ENCODE data around the gene MTOR.

MTOR gene

DNA sequence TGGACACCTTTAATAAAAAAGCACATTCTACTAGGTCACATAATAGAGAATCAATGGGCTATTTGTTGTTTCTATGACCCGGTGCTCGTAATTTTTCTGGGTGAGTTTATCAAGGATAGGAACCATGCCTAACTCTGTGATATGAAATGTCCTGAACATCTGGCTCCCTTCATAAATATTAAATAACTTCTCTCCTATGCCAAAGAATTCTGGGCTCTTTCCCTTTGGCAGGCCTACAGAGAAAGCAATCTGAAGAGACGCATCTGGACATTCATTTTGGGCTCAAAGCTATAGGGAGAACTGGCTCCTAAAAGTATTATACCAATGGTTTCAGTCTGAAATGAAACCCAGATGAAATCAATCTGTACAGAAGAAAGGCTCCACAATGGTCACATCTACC, 112.0 kb downstream of the MTOR start:
- DNase-seq (ENCODE audit: low read depth): no peak

GRCh38 chr1:11147197-11147770, 115.1 kb downstream of the MTOR start:
- DNase-seq (ENCODE audit: low read depth): peak; percentile 84

DNA sequence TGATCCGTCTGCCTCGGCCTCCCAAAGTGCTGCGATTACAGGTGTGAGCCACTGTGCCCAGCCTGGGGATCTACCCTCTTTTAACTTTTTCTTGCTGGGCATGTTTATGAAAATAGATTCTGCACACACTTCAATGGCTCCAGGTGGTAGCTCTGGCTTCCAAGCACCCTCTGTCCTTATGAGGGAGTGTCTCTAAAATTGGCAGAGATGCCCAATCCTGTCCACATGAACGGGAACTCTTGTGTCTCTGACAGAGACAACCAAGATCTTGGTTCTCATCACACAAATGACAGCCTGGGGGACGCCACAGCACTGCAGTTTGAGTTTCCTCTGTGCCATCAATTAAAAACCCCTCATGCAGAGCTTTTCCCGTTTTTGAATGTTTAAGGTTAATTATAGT, 116.6 kb downstream of the MTOR start:
- DNase-seq (ENCODE audit: low read depth): no peak

DNA sequence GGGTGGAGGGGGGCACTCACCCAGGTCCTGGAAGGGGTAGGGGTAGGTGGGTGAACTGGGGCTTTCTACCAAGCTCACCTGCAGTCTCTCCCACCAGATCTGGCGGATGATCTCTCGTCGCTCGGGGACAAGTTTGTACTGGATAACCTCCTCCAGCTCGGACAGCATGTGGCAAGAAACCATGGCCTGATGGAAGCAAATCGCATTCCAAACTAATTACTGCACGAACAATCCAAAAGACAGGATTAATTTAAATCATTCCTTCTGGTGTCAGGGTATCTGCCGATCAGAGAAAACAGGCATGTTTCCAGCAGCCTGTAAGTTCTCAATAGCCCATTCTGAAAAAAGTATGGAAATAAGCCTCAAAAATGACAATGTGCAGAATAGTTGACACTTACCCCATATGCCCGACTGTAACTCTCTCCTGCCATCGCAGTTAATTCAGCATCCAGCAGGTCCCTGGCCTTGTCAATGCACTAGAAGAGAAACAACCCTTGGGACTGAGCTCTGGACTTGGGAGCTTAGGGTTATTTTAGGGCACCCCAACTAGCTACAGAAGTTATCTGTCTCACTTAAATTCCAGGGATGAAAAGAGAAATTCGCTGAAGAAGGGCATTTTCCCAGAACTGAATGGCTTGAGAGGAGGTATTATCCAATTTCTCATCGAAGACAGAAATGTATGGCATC, 117.6 kb downstream of the MTOR start:
- DNase-seq (ENCODE audit: low read depth): no peak

DNA sequence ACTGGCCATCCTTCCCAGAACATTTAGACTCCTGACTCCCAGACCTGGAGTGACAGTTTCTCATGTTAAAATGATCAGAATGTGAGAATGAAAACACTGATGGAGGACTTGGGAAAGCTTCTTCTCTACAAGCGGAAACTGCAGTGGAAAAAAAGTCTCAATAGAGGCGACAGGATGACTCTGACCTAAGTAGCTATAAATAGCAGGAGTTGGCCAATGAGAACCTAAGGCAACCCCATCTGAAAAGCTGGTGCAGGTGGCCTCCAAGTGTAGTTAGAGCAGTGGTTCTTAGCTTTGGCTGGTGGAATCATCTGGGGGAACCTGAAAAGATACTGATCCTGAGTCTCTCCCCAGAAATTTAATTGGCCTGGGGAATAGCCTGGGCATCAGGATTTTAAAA, 118.4 kb downstream of the MTOR start:
- DNase-seq (ENCODE audit: low read depth): no peak

GRCh38 chr1:11143401-11143800, 119.0 kb downstream of the MTOR start:
- no peak for DNase-seq (ENCODE audit: low read depth)

GRCh38 chr1:11142618-11143391, 119.5 kb downstream of the MTOR start:
- DNase-seq (ENCODE audit: low read depth): no peak

GRCh38 chr1:11138952-11139351, 123.4 kb downstream of the MTOR start:
- peak; percentile 34 for DNase-seq (ENCODE audit: low read depth)

DNA sequence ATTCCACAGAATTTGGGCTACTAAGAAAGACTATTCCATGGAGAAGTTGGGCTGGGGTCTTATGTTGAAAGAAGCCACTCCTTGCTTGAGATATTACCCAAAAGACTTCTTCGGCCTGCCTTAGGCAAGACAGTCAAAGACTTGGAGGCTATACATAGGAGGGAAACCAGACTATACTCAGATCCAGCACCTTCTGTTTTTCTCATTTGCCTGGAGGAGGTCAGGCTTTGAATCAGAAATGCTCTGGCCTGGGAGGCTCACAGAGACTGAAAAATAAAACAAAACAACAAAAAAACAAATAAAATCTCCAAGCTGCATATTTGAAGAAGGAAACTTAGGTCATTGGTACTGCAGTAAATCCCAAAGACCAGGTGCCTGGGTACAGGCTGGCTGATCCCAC, 124.3 kb downstream of the MTOR start:
- DNase-seq (ENCODE audit: low read depth): no peak

GRCh38 chr1:11134898-11135266, 127.5 kb downstream of the MTOR start:
- DNase-seq (ENCODE audit: low read depth): peak; percentile 73

- DNase-seq (ENCODE audit: low read depth): peak; percentile 83
Observed at GRCh38 chr1:11134251-11134897, 128.0 kb downstream of the MTOR start.

GRCh38 chr1:11132563-11133293, 129.6 kb downstream of the MTOR start:
- DNase-seq (ENCODE audit: low read depth): no peak

DNA sequence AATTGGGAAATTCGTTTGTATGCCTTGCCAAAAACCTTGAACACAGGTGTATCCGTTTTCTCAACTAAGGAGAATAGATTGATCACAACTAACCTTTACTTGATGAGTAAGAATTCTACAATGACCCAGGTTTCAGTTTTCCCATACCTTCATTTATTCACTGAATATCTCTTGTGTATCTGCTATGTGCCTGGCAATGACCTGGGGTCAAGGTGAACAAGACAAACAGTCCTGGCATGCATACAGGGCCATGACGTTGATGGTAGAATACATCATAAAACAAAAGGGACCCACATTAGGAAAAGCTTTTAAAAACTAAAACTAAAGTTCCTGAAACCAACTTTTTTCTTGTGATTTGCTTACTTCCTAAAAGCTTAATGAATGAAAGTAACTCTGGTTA, 130.5 kb downstream of the MTOR start:
- no peak for DNase-seq (ENCODE audit: low read depth)

DNA sequence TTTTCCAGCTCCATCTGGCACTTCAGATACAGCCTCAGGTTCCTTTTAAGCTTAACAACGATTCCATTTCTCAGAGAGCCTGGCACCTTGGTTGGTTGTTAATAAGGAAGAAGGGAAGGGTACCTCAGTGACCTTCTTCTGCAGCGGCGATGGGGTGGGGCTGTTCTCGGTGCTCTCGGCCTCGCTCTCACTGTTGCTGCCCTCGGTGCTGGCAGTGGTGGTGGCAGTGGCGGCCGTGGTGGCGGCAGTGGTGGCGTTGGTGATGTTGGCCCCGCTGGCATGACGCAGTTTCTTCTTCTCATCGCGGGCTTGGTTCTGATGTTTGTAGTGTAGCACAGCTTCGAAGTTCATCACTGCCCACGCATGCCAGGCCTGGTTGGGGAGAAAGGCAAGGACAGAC, 131.9 kb downstream of the MTOR start:
- no peak for DNase-seq (ENCODE audit: low read depth)

DNA sequence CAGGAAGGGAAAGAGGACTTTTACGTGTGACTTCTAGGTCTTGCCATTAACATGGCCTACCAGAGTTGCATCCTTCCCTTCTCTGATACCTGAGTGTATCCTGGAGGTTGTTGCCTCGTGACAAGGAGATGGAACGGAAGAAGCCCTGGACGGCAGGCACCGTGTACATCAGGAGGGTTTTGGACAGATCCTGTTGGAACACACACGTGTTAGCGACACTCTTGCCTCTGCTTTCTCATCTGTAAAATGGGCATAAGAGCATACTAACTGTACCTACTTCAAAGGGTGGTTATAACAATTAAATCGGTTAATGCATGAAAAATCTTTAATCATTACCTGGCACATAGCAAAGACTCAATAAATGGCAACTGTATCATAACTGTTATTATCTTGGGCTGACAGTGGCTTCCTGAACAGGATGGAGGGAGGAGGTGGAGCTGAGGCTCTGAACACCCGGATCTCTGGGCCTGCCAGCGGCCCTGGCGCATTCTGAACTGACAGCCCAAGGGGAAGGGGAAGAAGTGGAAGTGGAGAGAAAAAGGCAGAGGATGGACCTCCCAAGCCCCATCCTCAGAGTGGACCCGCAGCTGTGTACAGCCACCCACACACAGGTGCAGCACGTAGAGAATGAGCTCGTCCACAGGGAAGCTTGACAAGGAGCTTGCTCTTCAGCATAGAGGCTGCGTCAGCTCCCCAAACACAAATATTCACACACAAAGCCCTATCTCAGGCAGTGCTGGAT, 132.5 kb downstream of the MTOR start:
- DNase-seq (ENCODE audit: low read depth): no peak

DNA sequence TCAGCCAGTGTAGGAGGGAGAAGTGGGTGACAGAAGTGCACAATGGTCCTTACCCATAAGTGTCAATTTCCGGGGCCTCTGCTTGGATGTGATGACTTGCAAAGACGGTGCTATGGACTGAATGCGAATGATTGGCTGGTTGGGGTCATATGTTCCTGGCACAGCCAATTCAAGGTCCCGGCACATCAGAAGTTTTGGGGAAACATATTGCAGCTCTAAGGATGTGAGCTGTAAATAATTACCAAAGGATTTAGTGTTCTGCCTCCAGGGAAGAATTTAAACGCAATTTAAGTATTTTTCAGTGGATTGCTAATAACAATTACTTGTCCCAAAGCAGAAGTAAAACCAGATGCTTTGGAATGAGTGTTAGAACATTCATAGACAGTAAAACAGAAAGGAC, 135.8 kb downstream of the MTOR start:
- DNase-seq (ENCODE audit: low read depth): no peak

- DNase-seq (ENCODE audit: low read depth): no peak
Observed at GRCh38 chr1:11125931-11126330, 136.4 kb downstream of the MTOR start.

- no peak for DNase-seq (ENCODE audit: low read depth)
Observed at GRCh38 chr1:11124965-11125364, 137.4 kb downstream of the MTOR start.

- DNase-seq (ENCODE audit: low read depth): no peak
Observed at GRCh38 chr1:11116318-11116717, 146.0 kb downstream of the MTOR start.

GRCh38 chr1:11114966-11115365, 147.4 kb downstream of the MTOR start:
- DNase-seq (ENCODE audit: low read depth): no peak

- DNase-seq (ENCODE audit: low read depth): no peak
Observed at GRCh38 chr1:11109047-11109760, 153.1 kb downstream of the MTOR start.
